ENCODE results near the gene USP5.

GRCh38 chr12:6883252-6883651, 31.3 kb downstream of the USP5 start:
- TF ChIP-seq POLR2AphosphoS5 (IDR thresholded peaks at IDR 0.05) = no peak
- TF ChIP-seq, protein P1, sequence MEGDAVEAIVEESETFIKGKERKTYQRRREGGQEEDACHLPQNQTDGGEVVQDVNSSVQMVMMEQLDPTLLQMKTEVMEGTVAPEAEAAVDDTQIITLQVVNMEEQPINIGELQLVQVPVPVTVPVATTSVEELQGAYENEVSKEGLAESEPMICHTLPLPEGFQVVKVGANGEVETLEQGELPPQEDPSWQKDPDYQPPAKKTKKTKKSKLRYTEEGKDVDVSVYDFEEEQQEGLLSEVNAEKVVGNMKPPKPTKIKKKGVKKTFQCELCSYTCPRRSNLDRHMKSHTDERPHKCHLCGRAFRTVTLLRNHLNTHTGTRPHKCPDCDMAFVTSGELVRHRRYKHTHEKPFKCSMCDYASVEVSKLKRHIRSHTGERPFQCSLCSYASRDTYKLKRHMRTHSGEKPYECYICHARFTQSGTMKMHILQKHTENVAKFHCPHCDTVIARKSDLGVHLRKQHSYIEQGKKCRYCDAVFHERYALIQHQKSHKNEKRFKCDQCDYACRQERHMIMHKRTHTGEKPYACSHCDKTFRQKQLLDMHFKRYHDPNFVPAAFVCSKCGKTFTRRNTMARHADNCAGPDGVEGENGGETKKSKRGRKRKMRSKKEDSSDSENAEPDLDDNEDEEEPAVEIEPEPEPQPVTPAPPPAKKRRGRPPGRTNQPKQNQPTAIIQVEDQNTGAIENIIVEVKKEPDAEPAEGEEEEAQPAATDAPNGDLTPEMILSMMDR (IDR thresholded peaks at IDR 0.05) = no peak
- no peak for TF ChIP-seq POLR2A (IDR thresholded peaks at IDR 0.05)
- TF ChIP-seq EP300 (IDR thresholded peaks at IDR 0.05) = no peak

All from stomach (tissue), 4 donors.